ENCODE results near the gene MYT1. TPM values are rescaled to one million over a fixed set of nuclear protein-coding genes. Genes with fewer than 3 reads are reported as not detected.

MYT1 gene
- total RNA-seq, 1 experiment from 2014 or later = 7.1 TPM

DNA sequence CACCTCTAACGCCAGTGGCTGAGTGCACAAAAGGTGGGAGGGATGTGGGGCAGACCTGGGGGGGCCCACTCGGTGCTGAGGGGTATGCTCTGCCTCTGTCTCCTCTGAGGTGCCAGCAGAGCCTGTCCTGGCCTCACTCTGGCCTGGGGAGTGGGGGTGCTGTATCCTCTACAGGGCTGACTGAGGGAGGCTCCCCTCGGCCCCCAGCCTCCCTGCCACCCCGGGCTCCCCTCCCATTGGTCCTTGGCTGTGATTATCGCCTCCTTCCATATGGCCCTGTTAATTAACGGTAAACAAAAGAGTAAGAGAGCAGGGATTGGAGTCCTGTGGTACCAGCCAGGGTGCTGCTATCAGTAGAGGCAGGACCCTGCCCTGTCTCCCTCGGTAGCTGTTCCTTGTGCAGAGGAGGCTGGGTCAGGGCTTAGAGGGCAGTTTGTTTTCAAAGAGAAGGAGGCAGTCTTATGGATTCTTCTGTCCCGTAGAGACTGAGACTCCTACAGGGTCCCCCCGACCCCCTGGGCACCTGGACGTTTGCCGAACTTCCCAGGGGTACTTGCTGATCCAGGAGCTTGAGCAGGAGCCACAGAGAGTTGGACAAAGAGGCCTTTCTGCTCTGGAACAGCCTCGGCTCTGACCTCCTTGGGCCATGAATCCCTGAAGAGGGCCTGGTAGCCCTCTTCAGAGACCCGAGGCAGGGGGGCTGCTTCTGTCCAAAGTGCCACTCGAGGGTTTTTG, 1.8 kb downstream of the MYT1 start:
- Histone ChIP-seq H3K36me3 (ENCODE audit: control insufficient read depth in 1 of 2, insufficient read depth in 2 of 2, low read length in 2 of 2) (no peaks in the 10 kb centered on the region), H3K9ac (ENCODE audit: low read length) (no peak overlapping the region), H3K4me2 (ENCODE audit: low read length) (no peak overlapping the region), H3K9me3 (ENCODE audit: control insufficient read depth in 1 of 2, insufficient read depth in 1 of 2, low read depth in 1 of 2, low read length in 2 of 2) (no peaks in the 10 kb centered on the region), H3K27me3 (ENCODE audit: insufficient read depth, low read length) (no peaks in the 10 kb centered on the region), H3K4me1 (ENCODE audit: control insufficient read depth in 1 of 2, insufficient read depth in 2 of 2, low read length in 2 of 2) (no peaks in the 10 kb centered on the region), H3K27ac (ENCODE audit: low read depth, low read length) (no peak overlapping the region), H4K20me1 (ENCODE audit: insufficient read depth) (no peaks in the 10 kb centered on the region), H3K4me3 (replicated peaks in 1 of 2; ENCODE audit: low read depth in 1 of 2, low read length in 2 of 2) (no peak overlapping the region), H3K79me2 (ENCODE audit: insufficient read depth, low read length) (no peaks in the 10 kb centered on the region), H2AFZ (ENCODE audit: low read depth, low read length, poor library complexity, severe bottlenecking) (no peak overlapping the region), H3K9me2 (ENCODE audit: insufficient read depth) (no peaks in the 10 kb centered on the region)
- CTCF ChIA-PET = no interaction called here
- POLR2A ChIA-PET = no interaction called here
- DNase-seq (ENCODE audit: low read depth, low spot score) = no peak
- intact Hi-C loops (cut with micrococcal nuclease) = no loop called here
- no peak for ATAC-seq
- no TSS peak for BruUV-seq (replicated peaks)
- TF ChIP-seq EZH2phosphoT487 (IDR thresholded peaks at IDR 0.05; ENCODE audit: borderline replicate concordance) (no peak), SIN3A (IDR thresholded peaks at IDR 0.05; ENCODE audit: low read depth) (no peak), MAX (IDR thresholded peaks at IDR 0.05) (no peak), ZFX (IDR thresholded peaks at IDR 0.05) (no peak)
- TF ChIP-seq, protein P1, sequence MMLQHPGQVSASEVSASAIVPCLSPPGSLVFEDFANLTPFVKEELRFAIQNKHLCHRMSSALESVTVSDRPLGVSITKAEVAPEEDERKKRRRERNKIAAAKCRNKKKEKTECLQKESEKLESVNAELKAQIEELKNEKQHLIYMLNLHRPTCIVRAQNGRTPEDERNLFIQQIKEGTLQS (IDR thresholded peaks at IDR 0.05) = no peak
- RAD21 ChIA-PET (ENCODE audit: low non-redundant PET in 1 of 2, low total read pairs in 2 of 2, uncharacterized antibody in 2 of 2, unreplicated experiment in 2 of 2) = no interaction called here

DNA sequence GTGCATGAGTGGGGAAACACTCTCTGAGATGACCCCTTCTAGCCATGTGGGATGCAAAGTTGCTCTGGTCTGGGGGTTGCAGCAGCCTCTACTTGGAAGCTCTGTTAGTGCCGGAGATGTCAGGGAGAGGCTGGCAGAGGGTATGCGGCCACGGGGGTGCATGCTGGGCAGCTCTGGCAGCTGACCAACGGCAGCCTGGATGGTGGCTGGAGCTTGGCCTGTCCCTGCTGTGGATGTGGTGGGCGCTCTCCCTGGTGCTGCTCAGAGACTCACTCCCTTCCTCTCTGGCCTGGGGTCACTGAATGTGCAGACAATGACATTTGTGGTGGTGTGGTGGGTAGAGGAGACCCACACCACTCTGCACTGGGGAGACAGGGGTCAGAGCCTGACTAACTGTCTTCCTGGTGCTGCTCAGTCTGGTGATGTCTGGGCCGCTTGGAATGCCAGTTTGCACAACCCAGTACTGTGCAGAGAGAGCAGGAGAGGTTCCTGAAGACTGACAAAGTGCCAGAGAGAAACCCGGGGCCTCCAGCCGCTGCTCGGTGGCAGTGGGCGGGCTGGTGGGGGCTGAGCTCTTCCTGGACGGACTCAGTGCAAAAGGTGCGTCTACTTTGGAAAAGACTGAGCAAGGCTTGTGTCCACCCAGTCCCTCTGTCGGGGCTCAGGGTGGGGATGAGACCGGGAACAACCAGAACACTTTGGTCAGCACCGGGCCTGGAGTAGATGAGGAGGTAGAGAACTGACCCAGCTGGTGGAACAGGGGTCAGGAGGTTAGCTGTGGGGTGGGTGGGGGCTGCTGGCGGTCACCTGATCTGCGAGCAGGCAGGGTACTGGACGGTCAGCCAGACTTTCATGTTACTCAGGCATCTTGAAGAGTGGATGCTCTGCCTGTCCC, 2.7 kb downstream of the MYT1 start:
- H4K20me1 ChIP-seq (ENCODE audit: insufficient read depth) = no peaks in the 10 kb centered on the region
- H3K9me2 ChIP-seq (ENCODE audit: insufficient read depth) = no peaks in the 10 kb centered on the region
- intact Hi-C loops (cut with micrococcal nuclease) = no loop called here
- RAD21 ChIA-PET (ENCODE audit: low non-redundant PET in 1 of 2, low total read pairs in 2 of 2, uncharacterized antibody in 2 of 2, unreplicated experiment in 2 of 2) = no interaction called here
- H3K9ac ChIP-seq (ENCODE audit: low read length) = no peak overlapping the region
- H3K4me1 ChIP-seq (ENCODE audit: control insufficient read depth in 1 of 2, insufficient read depth in 2 of 2, low read length in 2 of 2) = no peaks in the 10 kb centered on the region
- no peaks in the 10 kb centered on the region for H3K9me3 ChIP-seq (ENCODE audit: control insufficient read depth in 1 of 2, insufficient read depth in 1 of 2, low read depth in 1 of 2, low read length in 2 of 2)
- H3K4me3 ChIP-seq (replicated peaks in 1 of 2; ENCODE audit: low read depth in 1 of 2, low read length in 2 of 2) = no peak overlapping the region
- DNase-seq (ENCODE audit: low read depth, low spot score) (no peak), ATAC-seq (no peak)
- H3K4me2 ChIP-seq (ENCODE audit: low read length) = no peak overlapping the region
- H3K27me3 ChIP-seq (ENCODE audit: insufficient read depth, low read length) = no peaks in the 10 kb centered on the region
- H2AFZ ChIP-seq (ENCODE audit: low read depth, low read length, poor library complexity, severe bottlenecking) = no peak overlapping the region
- no peaks in the 10 kb centered on the region for H3K79me2 ChIP-seq (ENCODE audit: insufficient read depth, low read length)
- BruUV-seq (replicated peaks) = no TSS peak
- no peak overlapping the region for H3K27ac ChIP-seq (ENCODE audit: low read depth, low read length)
- POLR2A ChIA-PET = no interaction called here
- CTCF ChIA-PET = no interaction called here
- H3K36me3 ChIP-seq (ENCODE audit: control insufficient read depth in 1 of 2, insufficient read depth in 2 of 2, low read length in 2 of 2) = no peaks in the 10 kb centered on the region
- TF ChIP-seq EGR1 (IDR thresholded peaks at IDR 0.05; ENCODE audit: low read depth) = no peak
- no peak for TF ChIP-seq SRF (IDR thresholded peaks at IDR 0.05; ENCODE audit: low read depth)
- TF ChIP-seq, protein P2, sequence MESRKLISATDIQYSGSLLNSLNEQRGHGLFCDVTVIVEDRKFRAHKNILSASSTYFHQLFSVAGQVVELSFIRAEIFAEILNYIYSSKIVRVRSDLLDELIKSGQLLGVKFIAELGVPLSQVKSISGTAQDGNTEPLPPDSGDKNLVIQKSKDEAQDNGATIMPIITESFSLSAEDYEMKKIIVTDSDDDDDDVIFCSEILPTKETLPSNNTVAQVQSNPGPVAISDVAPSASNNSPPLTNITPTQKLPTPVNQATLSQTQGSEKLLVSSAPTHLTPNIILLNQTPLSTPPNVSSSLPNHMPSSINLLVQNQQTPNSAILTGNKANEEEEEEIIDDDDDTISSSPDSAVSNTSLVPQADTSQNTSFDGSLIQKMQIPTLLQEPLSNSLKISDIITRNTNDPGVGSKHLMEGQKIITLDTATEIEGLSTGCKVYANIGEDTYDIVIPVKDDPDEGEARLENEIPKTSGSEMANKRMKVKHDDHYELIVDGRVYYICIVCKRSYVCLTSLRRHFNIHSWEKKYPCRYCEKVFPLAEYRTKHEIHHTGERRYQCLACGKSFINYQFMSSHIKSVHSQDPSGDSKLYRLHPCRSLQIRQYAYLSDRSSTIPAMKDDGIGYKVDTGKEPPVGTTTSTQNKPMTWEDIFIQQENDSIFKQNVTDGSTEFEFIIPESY (IDR thresholded peaks at IDR 0.05; ENCODE audit: extremely low read depth, insufficient replicate concordance, low read length) = no peak
- TF ChIP-seq REST (IDR thresholded peaks at IDR 0.05; ENCODE audit: low read depth) = peak; percentile 28; the same call in 1 of the 2 replicates
- TF ChIP-seq MAX (IDR thresholded peaks at IDR 0.05) = no peak
- no peak for TF ChIP-seq ZNF274 (IDR thresholded peaks at IDR 0.05; ENCODE audit: low read depth, low read length)
- TF ChIP-seq CBX3 (IDR thresholded peaks at IDR 0.05; ENCODE audit: low read depth) = no peak

Measured in HCT116 (cell line).